Measurements from ENCODE around the gene MTA1. TPM values are rescaled to one million over a fixed set of nuclear protein-coding genes. Genes with fewer than 3 reads are reported as not detected.

The MTA1 gene
- total RNA-seq, 2 experiments from 2014 or later: 106 to 115 TPM

DNA sequence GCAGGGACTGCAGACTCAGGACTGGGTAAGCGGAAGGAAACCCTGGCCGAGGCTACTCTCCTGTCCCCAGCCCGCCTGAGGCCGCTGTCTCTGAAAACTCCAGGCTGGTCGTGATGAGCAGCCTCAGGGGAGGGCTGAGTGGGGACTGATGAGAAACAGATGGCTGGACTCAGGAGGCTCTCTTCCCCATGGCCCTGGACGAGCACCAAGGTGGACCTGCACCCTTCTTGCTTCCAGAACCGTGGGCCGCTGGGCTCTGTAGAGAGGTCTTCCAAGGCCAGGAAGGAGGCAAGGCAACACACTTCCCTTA is 20.2 kb upstream of the MTA1 start:
- H3K36me3 Mint-ChIP-seq (ENCODE audit: low read depth): peaks cover 34% of the 10 kb centered on the region
- intact Hi-C loops (cut with micrococcal nuclease): loop anchor here (2.0 kb wide), 1 partner anchor 15 kb away; no protein-coding TSS in a partner anchor
- CTCF ChIA-PET: no interaction called here
- no peaks in the 10 kb centered on the region for H3K27me3 Mint-ChIP-seq (ENCODE audit: low read depth)
- peaks cover 36% of the 10 kb centered on the region for H3K4me1 Mint-ChIP-seq (ENCODE audit: low read depth)
- no peak for DNase-seq
- H3K9me3 Mint-ChIP-seq: peaks cover 23% of the 10 kb centered on the region
- peak overlapping the region; percentile 41 for H3K27ac Mint-ChIP-seq
- H3K4me3 Mint-ChIP-seq: peak overlapping the region; percentile 85

DNA sequence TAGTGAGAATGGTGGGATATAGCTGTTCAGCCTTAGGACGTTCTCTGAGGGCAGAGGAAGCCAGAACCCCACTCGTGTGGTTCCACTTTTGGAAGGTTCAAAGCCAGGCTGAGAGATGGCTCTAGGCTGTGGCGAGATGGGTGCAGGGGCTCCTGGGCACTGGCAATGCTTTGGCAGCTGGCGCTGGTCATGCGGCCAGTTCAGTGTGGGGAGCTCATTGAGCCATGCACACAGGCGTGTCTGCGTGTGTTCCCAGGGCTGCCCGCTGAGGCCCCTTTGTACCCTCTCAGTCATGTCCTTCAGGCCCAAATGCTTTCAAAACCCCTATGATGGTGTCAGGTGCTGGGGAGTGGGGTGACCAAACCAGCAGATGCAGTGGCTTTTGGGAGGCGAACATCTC is 19.6 kb upstream of the MTA1 start:
- H3K4me1 Mint-ChIP-seq (ENCODE audit: low read depth): peaks cover 42% of the 10 kb centered on the region
- CTCF ChIA-PET: no interaction called here
- intact Hi-C loops (cut with micrococcal nuclease): no loop called here
- no peaks in the 10 kb centered on the region for H3K27me3 Mint-ChIP-seq (ENCODE audit: low read depth)
- peaks cover 27% of the 10 kb centered on the region for H3K9me3 Mint-ChIP-seq
- DNase-seq: no peak
- peak overlapping the region; percentile 85 for H3K4me3 Mint-ChIP-seq
- H3K27ac Mint-ChIP-seq: no peak overlapping the region
- peaks cover 34% of the 10 kb centered on the region for H3K36me3 Mint-ChIP-seq (ENCODE audit: low read depth)

DNA sequence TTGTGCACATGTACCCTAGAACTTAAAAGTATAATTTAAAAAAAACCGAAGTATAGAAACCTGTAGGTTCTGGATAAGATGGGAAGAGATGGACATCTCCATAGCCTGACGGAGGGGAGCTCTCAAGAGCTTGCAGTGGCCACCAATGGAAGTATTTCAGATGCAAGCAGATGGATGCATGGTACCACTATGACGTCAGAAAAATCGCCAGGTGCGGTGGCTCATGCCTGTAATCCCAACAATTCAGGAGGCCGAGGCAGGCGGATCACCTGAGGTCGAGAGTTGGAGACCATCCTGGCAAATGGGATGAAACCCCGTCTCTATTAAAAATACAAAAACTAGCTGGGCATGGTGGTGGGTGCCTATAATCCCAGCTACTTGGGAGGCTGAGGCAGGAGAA is 17.9 kb upstream of the MTA1 start:
- Mint-ChIP-seq H3K36me3 (ENCODE audit: low read depth) (peaks cover 34% of the 10 kb centered on the region), H3K27me3 (ENCODE audit: low read depth) (no peaks in the 10 kb centered on the region), H3K4me1 (ENCODE audit: low read depth) (peaks cover 46% of the 10 kb centered on the region), H3K4me3 (no peak overlapping the region), H3K27ac (no peak overlapping the region), H3K9me3 (peaks cover 33% of the 10 kb centered on the region)
- DNase-seq: no peak
- intact Hi-C loops (cut with micrococcal nuclease): no loop called here
- CTCF ChIA-PET: interaction anchor here (0.9 kb wide), 1 partner anchor 88 kb away, joined by 3 read pairs; no protein-coding TSS in a partner anchor

DNA sequence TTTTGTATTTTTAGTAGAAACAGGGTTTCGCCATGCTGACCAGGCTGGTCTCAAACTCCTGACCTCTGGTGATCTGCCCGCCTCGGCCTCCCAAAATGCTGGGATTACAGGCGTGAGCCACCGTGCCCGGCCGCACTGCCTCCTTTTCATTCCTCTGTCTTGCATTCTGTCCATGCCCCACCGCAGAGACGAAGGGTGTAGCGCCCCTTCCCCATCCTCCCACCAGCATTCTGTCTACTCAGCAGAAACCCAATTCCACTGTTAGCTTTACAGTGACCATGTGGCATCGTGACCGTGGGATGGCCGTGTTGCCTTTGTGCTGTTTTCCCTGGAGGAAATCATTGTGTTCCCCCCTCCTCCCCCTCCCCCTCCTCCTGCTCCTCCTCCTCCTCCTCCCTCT is 11.0 kb upstream of the MTA1 start:
- Mint-ChIP-seq H3K36me3 (ENCODE audit: low read depth) (no peaks in the 10 kb centered on the region), H3K27ac (no peak overlapping the region)

DNA sequence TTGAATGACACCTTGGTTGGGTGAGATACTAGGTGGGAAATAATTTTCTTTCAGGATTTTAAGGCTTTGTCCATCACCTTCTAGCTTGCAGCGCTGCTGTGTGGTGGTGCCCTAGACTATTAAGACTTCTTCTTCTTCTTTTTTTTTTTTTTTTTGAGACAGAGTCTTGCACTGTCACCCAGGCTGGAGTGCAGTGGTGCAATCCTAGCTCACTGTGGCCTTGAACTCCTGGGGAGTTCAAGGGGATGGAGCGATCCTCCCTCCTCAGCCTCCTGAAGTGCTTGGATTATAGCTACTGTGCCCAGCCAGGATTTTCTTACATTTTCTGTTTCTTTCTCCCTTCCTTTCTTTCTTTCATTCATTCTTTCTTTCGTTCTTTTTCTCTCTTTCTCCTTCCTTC is 10.3 kb upstream of the MTA1 start:
- Mint-ChIP-seq H3K4me1 (ENCODE audit: low read depth) (peaks cover 12% of the 10 kb centered on the region), H3K27ac (no peak overlapping the region), H3K27me3 (ENCODE audit: low read depth) (peaks cover 12% of the 10 kb centered on the region), H3K9me3 (peaks cover 10% of the 10 kb centered on the region), H3K36me3 (ENCODE audit: low read depth) (no peaks in the 10 kb centered on the region), H3K4me3 (no peak overlapping the region)
- CTCF ChIA-PET: no interaction called here
- intact Hi-C loops (cut with micrococcal nuclease): no loop called here
- DNase-seq: no peak

More for the DNA sequence above, 11.0 kb upstream of the MTA1 start:
- H3K9me3 Mint-ChIP-seq: peaks cover 10% of the 10 kb centered on the region
- H3K4me3 Mint-ChIP-seq: no peak overlapping the region
- CTCF ChIA-PET: no interaction called here
- intact Hi-C loops (cut with micrococcal nuclease): no loop called here
- H3K27me3 Mint-ChIP-seq (ENCODE audit: low read depth): peaks cover 10% of the 10 kb centered on the region
- DNase-seq: no peak
- peaks cover 19% of the 10 kb centered on the region for H3K4me1 Mint-ChIP-seq (ENCODE audit: low read depth)

DNA sequence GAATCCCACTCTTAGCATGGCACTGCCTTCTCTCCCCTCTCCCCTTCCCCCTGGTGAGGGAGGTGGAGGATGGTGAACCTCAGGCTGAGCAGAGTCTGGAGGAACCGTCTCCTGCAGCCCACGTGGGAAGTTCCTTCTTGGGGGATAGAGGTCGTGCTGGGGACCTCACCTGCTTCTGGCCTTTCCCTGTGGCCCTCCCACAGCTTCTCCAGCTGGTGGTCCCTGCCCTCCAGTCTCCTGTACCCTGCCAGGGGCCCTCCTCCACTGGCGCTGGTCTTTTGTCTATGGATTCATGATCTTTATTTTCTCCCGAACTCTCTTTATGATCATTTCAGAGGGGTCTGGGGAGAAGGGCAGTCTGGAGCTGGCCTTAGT is 9.0 kb upstream of the MTA1 start:
- intact Hi-C loops (cut with micrococcal nuclease): no loop called here
- CTCF ChIA-PET: interaction anchor here (1.0 to 1.1 kb wide), 2 partner anchors 12 to 70 kb away, joined by 3 read pairs; partner anchors contain the start of gene TEX22
- H3K4me3 Mint-ChIP-seq: no peak overlapping the region

DNA sequence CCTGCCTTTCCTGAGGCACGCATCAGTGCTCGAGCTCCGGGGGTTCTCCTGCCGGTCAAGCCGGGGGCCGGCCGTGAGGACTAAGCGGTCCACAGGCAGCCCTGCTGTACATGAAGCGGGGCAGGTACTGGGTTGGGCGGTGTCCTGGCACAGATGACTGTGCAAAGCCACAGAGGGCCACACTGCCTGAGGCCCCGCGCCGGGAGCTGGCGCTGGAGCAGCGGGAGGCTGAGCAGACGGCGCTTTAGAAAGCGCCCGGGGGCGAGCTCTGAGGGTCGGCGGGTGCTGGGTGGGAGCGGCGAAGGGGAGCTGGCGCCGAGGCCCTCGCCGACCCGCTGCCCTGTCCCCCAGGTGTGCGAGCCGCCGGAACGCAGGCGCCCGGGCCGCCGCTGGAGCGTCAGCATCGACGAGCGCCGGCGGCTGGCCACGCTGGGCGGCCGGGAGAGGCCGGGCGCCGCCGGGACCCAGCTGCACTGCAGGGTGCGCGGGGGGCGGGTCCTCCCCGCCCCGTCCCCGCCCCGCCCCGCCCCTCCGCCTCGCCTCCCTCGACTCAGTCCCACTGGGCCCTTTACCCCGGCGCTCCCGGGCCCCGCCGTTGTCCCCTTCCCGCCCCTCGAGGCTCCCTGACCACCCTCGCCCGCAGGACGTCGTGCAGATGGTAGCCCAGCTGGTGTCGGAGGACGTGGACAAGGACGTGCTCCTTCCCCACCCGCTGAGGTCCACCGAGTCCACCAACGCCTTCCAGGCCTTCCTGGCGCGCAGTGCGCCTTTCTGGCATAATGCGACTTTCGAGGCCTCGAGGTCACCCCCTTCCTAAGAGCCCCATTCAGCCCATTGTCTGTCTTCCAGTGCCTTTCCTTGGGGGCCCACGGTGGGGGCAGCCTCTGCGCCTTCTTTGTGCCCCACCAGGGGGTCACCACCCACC is 8.3 kb upstream of the MTA1 start:
- intact Hi-C loops (cut with micrococcal nuclease): no loop called here
- peaks cover 12% of the 10 kb centered on the region for H3K27me3 Mint-ChIP-seq (ENCODE audit: low read depth)
- CTCF ChIA-PET: interaction anchor here (1.0 to 1.1 kb wide), 3 partner anchors 13 to 69 kb away, joined by 3 read pairs; partner anchors contain the start of gene TEX22
- H3K36me3 Mint-ChIP-seq (ENCODE audit: low read depth): no peaks in the 10 kb centered on the region
- no peaks in the 10 kb centered on the region for H3K9me3 Mint-ChIP-seq
- peak overlapping the region; percentile 32 for H3K4me3 Mint-ChIP-seq
- peaks cover 4% of the 10 kb centered on the region for H3K4me1 Mint-ChIP-seq (ENCODE audit: low read depth)
- H3K27ac Mint-ChIP-seq: no peak overlapping the region
- no peak for DNase-seq

More for the DNA sequence above, 9.0 kb upstream of the MTA1 start:
- Mint-ChIP-seq H3K9me3 (peaks cover 2% of the 10 kb centered on the region), H3K36me3 (ENCODE audit: low read depth) (no peaks in the 10 kb centered on the region), H3K4me1 (ENCODE audit: low read depth) (peaks cover 4% of the 10 kb centered on the region), H3K27ac (no peak overlapping the region), H3K27me3 (ENCODE audit: low read depth) (peaks cover 12% of the 10 kb centered on the region)
- DNase-seq: no peak

DNA sequence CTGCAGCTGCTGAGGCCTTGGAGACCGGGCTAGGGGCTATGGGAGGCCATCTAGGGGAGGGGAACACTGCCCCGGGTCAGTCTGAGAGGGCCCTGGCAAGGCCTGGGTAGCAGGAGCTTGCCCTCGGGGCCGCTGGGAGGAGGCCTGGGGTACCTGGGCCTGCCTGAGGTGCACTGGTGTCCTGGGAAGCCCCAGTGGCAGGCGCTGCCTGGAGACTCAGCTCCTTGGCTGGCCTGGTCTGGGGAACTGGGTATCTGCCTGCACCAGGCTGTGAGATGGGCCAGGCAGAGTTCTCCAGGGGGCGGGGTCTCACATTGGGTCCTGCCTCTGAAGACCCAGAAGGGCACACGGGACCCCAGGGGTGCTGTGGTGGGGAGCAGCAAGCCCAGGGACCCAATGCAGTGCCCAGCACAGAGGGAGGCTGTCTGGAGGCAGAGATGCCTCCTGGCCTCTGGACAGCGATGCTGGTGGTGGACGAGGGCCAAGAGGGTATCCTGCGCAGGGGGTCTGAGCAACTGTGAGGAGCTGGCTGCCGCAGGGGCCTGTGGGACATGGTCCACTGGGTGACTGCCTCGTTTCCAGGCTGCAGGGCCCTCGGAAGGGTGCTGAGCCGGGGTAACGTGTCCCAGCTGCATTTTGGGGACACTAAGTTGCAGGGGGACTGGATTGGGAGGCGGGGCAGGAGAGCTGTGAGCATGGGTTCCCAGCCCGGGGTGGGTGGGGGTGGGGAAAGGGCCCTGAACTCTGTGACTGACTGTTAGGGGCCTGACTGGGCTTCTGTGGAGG is 7.4 kb upstream of the MTA1 start:
- DNase-seq: no peak
- Mint-ChIP-seq H3K4me3 (no peak overlapping the region), H3K4me1 (ENCODE audit: low read depth) (peaks cover 4% of the 10 kb centered on the region), H3K27me3 (ENCODE audit: low read depth) (peaks cover 12% of the 10 kb centered on the region), H3K27ac (no peak overlapping the region), H3K9me3 (no peaks in the 10 kb centered on the region), H3K36me3 (ENCODE audit: low read depth) (peaks cover 2% of the 10 kb centered on the region)
- CTCF ChIA-PET: interaction anchor here (1.1 kb wide), 1 partner anchor 41 kb away, joined by 3 read pairs; no protein-coding TSS in a partner anchor
- intact Hi-C loops (cut with micrococcal nuclease): no loop called here

DNA sequence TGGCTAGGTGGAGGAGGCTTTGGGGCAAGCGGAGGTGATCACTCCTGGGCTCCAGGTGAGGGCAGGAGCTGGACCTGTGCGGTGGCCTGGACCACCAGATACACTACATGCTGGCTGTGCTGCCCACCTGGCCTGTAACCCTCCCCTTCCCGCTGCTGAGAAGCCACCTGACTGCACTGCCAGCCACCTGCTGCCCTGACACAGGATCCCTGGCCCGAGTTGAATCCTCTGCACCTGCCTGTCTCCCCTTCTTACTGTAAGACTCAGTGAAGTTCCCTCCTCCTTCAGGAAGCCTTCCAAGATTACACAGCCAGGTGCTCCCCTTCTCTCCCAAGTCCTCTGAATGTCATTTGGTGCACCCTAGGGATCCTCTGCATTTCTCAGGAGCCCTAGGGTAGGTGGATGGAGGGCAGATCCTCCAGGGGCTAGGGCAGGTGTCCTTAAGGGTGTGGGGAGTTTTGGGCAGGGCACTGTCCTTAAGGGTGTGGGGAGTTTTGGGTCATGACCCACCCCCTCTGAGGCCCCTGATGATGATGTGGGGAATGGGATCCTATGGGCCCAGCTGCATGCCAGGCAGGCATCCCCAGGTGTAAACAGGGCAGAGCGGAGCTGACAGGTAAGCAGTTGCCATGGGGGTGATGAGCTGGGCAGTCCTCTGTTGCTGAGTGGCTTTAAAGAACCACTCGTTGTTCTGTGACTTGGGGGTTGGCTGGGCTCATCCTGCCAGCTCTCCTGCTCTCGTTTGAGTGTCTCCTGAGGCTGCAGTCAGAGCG is 6.7 kb upstream of the MTA1 start:
- CTCF ChIA-PET: interaction anchor here (1.6 kb wide), 1 partner anchor 9 kb away, joined by 7 read pairs; no protein-coding TSS in a partner anchor
- Mint-ChIP-seq H3K4me3 (no peak overlapping the region), H3K36me3 (ENCODE audit: low read depth) (peaks cover 2% of the 10 kb centered on the region), H3K27me3 (ENCODE audit: low read depth) (peaks cover 12% of the 10 kb centered on the region), H3K27ac (no peak overlapping the region), H3K9me3 (no peaks in the 10 kb centered on the region), H3K4me1 (ENCODE audit: low read depth) (peaks cover 4% of the 10 kb centered on the region)
- intact Hi-C loops (cut with micrococcal nuclease): no loop called here
- no peak for DNase-seq

DNA sequence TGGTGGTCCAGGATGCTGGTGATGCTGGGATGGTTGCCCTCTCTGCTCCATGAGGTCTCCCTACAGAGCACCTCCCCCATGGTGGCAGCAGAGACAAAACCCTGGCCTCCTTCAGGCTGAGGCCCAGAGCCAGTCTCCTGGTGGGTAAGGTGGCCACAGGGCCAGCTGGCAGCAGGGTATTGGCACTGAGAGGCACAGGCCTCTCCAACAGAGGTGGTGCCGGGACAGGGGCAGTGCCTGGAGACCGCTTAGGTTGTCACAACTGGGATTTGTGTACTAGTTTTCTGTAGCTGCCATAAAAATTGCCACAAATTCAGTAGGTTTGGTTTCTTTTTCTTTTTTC is 6.1 kb upstream of the MTA1 start:
- no peak for DNase-seq

DNA sequence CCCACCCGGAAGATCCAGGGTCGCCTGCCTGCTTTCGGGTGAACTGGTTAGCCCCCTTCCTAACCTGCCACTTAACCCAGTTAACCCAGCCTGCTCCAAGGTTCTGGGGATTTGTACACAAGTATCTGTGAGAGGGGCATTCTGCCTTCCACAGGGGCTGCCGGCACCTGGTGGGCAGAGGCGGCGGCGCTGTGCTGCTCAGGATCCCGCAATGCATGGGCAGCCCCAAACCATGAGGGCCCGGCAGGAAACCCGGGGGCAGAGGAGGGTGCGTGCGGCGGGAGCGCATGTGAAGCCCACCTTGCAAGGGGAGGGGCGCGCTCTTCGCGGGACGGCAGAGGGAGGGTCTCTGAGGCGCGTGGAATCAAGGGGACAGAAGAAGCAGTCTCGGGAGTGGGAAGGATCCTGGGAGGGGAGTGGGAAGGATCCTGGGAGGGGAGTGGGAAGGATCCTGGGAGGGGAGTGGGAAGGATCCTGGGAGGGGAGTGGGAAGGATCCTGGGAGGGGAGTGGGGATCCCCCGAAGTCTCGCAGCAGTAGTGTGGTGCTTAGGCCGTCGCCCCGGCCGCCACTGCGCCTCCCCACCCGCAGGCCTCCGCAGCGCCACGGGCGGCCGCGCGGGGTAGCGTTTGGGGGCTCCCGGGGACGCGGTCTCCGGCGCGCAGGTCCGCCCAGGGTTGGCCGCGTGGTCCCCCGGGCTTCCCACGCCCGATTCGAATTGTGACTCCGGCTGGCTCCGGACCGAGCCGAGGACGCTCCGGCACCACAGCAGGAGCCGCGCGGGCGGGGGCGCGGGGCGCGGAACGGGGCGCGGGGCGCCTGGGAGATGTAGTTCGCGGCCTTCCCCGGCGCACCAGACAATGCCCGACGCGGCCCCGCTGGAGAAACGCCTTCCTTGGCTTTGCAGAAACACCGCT is 4.9 kb upstream of the MTA1 start:
- CTCF ChIA-PET: interaction anchor here (1.1 to 1.6 kb wide), 4 partner anchors 11 to 75 kb away, joined by 3 to 7 read pairs (median 4); no protein-coding TSS in a partner anchor
- H3K27ac Mint-ChIP-seq: no peak overlapping the region
- H3K36me3 Mint-ChIP-seq (ENCODE audit: low read depth): peaks cover 2% of the 10 kb centered on the region
- H3K9me3 Mint-ChIP-seq: no peaks in the 10 kb centered on the region
- H3K27me3 Mint-ChIP-seq (ENCODE audit: low read depth): peaks cover 12% of the 10 kb centered on the region
- H3K4me1 Mint-ChIP-seq (ENCODE audit: low read depth): peaks cover 9% of the 10 kb centered on the region
- intact Hi-C loops (cut with micrococcal nuclease): loop anchor here (2.0 kb wide), 2 partner anchors 16 to 76 kb away; partner anchors contain the start of genes TEDC1 and TEX22
- DNase-seq: peak; percentile 65
- H3K4me3 Mint-ChIP-seq: peak overlapping the region; percentile 64

More for the DNA sequence above, 6.1 kb upstream of the MTA1 start:
- no peak overlapping the region for H3K27ac Mint-ChIP-seq
- peaks cover 2% of the 10 kb centered on the region for H3K36me3 Mint-ChIP-seq (ENCODE audit: low read depth)
- no peaks in the 10 kb centered on the region for H3K9me3 Mint-ChIP-seq
- H3K4me3 Mint-ChIP-seq: no peak overlapping the region
- CTCF ChIA-PET: interaction anchor here (1.1 to 1.6 kb wide), 2 partner anchors 9 to 76 kb away, joined by 3 to 7 read pairs; no protein-coding TSS in a partner anchor
- intact Hi-C loops (cut with micrococcal nuclease): no loop called here
- H3K4me1 Mint-ChIP-seq (ENCODE audit: low read depth): peaks cover 4% of the 10 kb centered on the region
- peaks cover 12% of the 10 kb centered on the region for H3K27me3 Mint-ChIP-seq (ENCODE audit: low read depth)

Measured in activated naive CD4-positive, alpha-beta T cell treated with anti-CD3 and anti-CD28 coated beads for 36 hours (primary cell).